Caco-2 (cell line): Measurements from ENCODE around the gene PCID2. TPM values are rescaled to one million over a fixed set of nuclear protein-coding genes. Genes with fewer than 3 reads are reported as not detected.

ENCODE experiments used
- BruUV-seq: library from RNA; stranded (reverse); fragments of 400-500 nt; replicated peaks from 2 replicates; lab custom pipeline; 2021; lab: Mats Ljungman, UMichigan
- CTCF ChIA-PET: fragments of 300-600 bp; sonication (Branson Sonifier 250); formaldehyde crosslinking; loops from one replicate; lab custom pipeline; 2022; ENCODE audit warnings: antibody characterized with exemption; lab: Charles Lee
- POLR2A ChIA-PET: fragments of 300-600 bp; sonication (Branson Sonifier 250); formaldehyde crosslinking; loops from one replicate; lab custom pipeline; 2022; ENCODE audit warnings: antibody characterized with exemption; lab: Charles Lee
- DNase-seq, 2 experiments: peaks; one replicate each; pipeline versions ENCODE4 v3.0.0 to v3.0.0-alpha.2; 2020 to 2022
- H3K27me3 ChIP-seq: replicated peaks from 2 replicates; pipeline ENCODE4 v1.6.0; 2011; ENCODE audit warnings: low read length; ENCODE audit not compliant: control insufficient read depth, insufficient read depth
- H3K36me3 ChIP-seq: 2 replicates; pipeline ENCODE4 v1.5.1; 2011; ENCODE audit warnings: low read length; ENCODE audit not compliant: control insufficient read depth, insufficient read depth
- H3K4me1 ChIP-seq: fragments of 250-450 bp; sonication (Bioruptor Pico); 2 replicates; pipeline ENCODE4 v1.5.1; 2020; ENCODE audit warnings: mild to moderate bottlenecking
- H3K4me3 ChIP-seq: 2 replicates; pipeline ENCODE4 v1.5.1; 2011; ENCODE audit warnings: low read depth, mild to moderate bottlenecking, control low read depth, low read length
- H3K9me3 ChIP-seq: fragments of 250-450 bp; sonication (Bioruptor Pico); 2 replicates; pipeline ENCODE4 v1.5.1; 2020; ENCODE audit warnings: mild to moderate bottlenecking, moderate library complexity
- H3K27ac Mint-ChIP-seq: one replicate; pipeline ENCODE4 v1.8.0; 2022; ENCODE audit warnings: mixed read lengths; ENCODE audit not compliant: unreplicated experiment
- H3K27me3 Mint-ChIP-seq: one replicate; pipeline ENCODE4 v1.8.0; 2022; ENCODE audit warnings: mixed read lengths; ENCODE audit not compliant: insufficient read depth, unreplicated experiment
- H3K36me3 Mint-ChIP-seq: one replicate; pipeline ENCODE4 v1.8.0; 2022; ENCODE audit warnings: mild to moderate bottlenecking, mixed read lengths; ENCODE audit not compliant: insufficient read depth, unreplicated experiment
- H3K4me1 Mint-ChIP-seq: one replicate; pipeline ENCODE4 v1.8.0; 2022; ENCODE audit warnings: low read depth, mixed read lengths; ENCODE audit not compliant: unreplicated experiment
- H3K4me3 Mint-ChIP-seq: one replicate; pipeline ENCODE4 v1.8.0; 2022; ENCODE audit warnings: mild to moderate bottlenecking, moderate library complexity, mixed read lengths; ENCODE audit not compliant: unreplicated experiment
- H3K9me3 Mint-ChIP-seq: one replicate; pipeline ENCODE4 v1.8.0; 2022; ENCODE audit warnings: mixed read lengths; ENCODE audit not compliant: unreplicated experiment
- CTCF ChIP-seq, 2 experiments: fragments of 200-600 bp in 1 of 2; IDR thresholded peaks; 1 replicate in 1 of 2; 2 replicates in 1 of 2; pipeline versions ENCODE4 v1.5.1 to v1.8.0; 2011 to 2022; ENCODE audit warnings: antibody characterized with exemption in 1 of 2, control low read depth in 1 of 2, inconsistent platforms in 1 of 2, low read depth in 1 of 2, low read length in 1 of 2, mild to moderate bottlenecking in 1 of 2, moderate library complexity in 1 of 2; ENCODE audit not compliant: insufficient read depth in 1 of 2, severe bottlenecking in 1 of 2, unreplicated experiment in 1 of 2
- intact Hi-C: fragments of 100-400 bp; cut with micrococcal nuclease; formaldehyde crosslinking; loops from one replicate; pipeline ENCODE4 v1.10.0; 2022; ENCODE audit not compliant: unreplicated experiment
- total RNA-seq: library from RNA; stranded (reverse); gene quantifications from 2 replicates; pipeline ENCODE4 v1.2.3, GENCODE V29; 2022

The PCID2 gene
- total RNA-seq, 1 experiment from 2014 or later, result 81.5 TPM

- CTCF ChIA-PET, result no interaction called here
- no peak for DNase-seq
- Histone ChIP-seq H3K27me3 (no peaks in the 10 kb centered on the region), H3K9me3 (no peaks in the 10 kb centered on the region), H3K4me3 (no peak overlapping the region), H3K4me1 (peaks cover 14% of the 10 kb centered on the region), H3K36me3 (no peaks in the 10 kb centered on the region; the same call in 1 of the 2 replicates)
- Mint-ChIP-seq H3K27ac (no peak overlapping the region), H3K36me3 (peaks cover 41% of the 10 kb centered on the region), H3K9me3 (no peaks in the 10 kb centered on the region), H3K4me1 (peaks cover 13% of the 10 kb centered on the region), H3K27me3 (peaks cover 3% of the 10 kb centered on the region), H3K4me3 (no peak overlapping the region)
- no peak for TF ChIP-seq CTCF (IDR thresholded peaks at IDR 0.05; ENCODE audit: insufficient read depth in 1 of 2, low read depth in 1 of 2, low read length in 1 of 2, severe bottlenecking in 1 of 2, unreplicated experiment in 1 of 2)
- POLR2A ChIA-PET, result no interaction called here
- no TSS peak for BruUV-seq
- intact Hi-C loops, result no loop called here
These were observed 40.3 kb downstream of the PCID2 start for GRCh38 chr13:113168211-113168610.

- no peaks in the 10 kb centered on the region for H3K9me3 Mint-ChIP-seq
- intact Hi-C loops, result no loop called here
These were observed 40.9 kb downstream of the PCID2 start for GRCh38 chr13:113167575-113167974.

GRCh38 chr13:113167155-113167554, 41.3 kb downstream of the PCID2 start:
- Mint-ChIP-seq H3K36me3 (peaks cover 35% of the 10 kb centered on the region), H3K27ac (no peak overlapping the region), H3K27me3 (peaks cover 8% of the 10 kb centered on the region), H3K4me3 (no peak overlapping the region), H3K9me3 (no peaks in the 10 kb centered on the region), H3K4me1 (peaks cover 13% of the 10 kb centered on the region)
- ChIA-PET POLR2A (no interaction called here), CTCF (interaction anchor here (0.6 kb wide), 1 partner anchor 222 kb away, joined by 6 read pairs; no protein-coding TSS in a partner anchor)
- no peak overlapping the region for H3K4me3 ChIP-seq
- no peaks in the 10 kb centered on the region for H3K9me3 ChIP-seq
- H3K36me3 ChIP-seq, result no peaks in the 10 kb centered on the region; the same call in 1 of the 2 replicates
- no peak for DNase-seq
- intact Hi-C loops, result no loop called here
- no peaks in the 10 kb centered on the region for H3K27me3 ChIP-seq
- no TSS peak for BruUV-seq
- no peak for TF ChIP-seq CTCF (IDR thresholded peaks at IDR 0.05; ENCODE audit: insufficient read depth in 1 of 2, low read depth in 1 of 2, low read length in 1 of 2, severe bottlenecking in 1 of 2, unreplicated experiment in 1 of 2)
- H3K4me1 ChIP-seq, result peaks cover 14% of the 10 kb centered on the region

More at GRCh38 chr13:113167575-113167974, 40.9 kb downstream of the PCID2 start:
- H3K36me3 Mint-ChIP-seq, result peaks cover 35% of the 10 kb centered on the region
- no peak overlapping the region for H3K4me3 Mint-ChIP-seq
- no peak for TF ChIP-seq CTCF (IDR thresholded peaks at IDR 0.05; ENCODE audit: insufficient read depth in 1 of 2, low read depth in 1 of 2, low read length in 1 of 2, severe bottlenecking in 1 of 2, unreplicated experiment in 1 of 2)
- H3K27ac Mint-ChIP-seq, result no peak overlapping the region
- ChIA-PET CTCF (interaction anchor here (0.6 kb wide), 1 partner anchor 223 kb away, joined by 6 read pairs; no protein-coding TSS in a partner anchor), POLR2A (no interaction called here)
- Histone ChIP-seq H3K36me3 (no peaks in the 10 kb centered on the region; the same call in 1 of the 2 replicates), H3K4me1 (peaks cover 14% of the 10 kb centered on the region), H3K4me3 (no peak overlapping the region), H3K27me3 (no peaks in the 10 kb centered on the region), H3K9me3 (no peaks in the 10 kb centered on the region)
- H3K27me3 Mint-ChIP-seq, result peaks cover 7% of the 10 kb centered on the region
- no TSS peak for BruUV-seq
- peaks cover 13% of the 10 kb centered on the region for H3K4me1 Mint-ChIP-seq
- DNase-seq, result no peak
